Aorta (tissue), 5 donors: ENCODE measurements around the gene FAM9C. TPM values are rescaled to one million over a fixed set of nuclear protein-coding genes. Genes with fewer than 3 reads are reported as not detected.

ENCODE experiments used
- ATAC-seq: fragments of 200-7000 bp; cut with Tn5 transposase; one replicate; pipeline ENCODE4 v1.9.1; 2022; ENCODE audit warnings: moderate library complexity; ENCODE audit not compliant: low FRiP score
- DNase-seq, 2 donors: peaks; one replicate each; pipeline ENCODE4 v3.0.0-alpha.2; 2020
- H3K27ac ChIP-seq, 2 donors: one replicate each; pipeline ENCODE4 v1.5.1; 2013; ENCODE audit warnings: low read length in 2 of 2, mild to moderate bottlenecking in 2 of 2, moderate library complexity in 2 of 2, control low read depth in 1 of 2, inconsistent platforms in 1 of 2, low read depth in 1 of 2
- H3K27me3 ChIP-seq, 2 donors: one replicate each; pipeline ENCODE4 v1.6.1; 2013; ENCODE audit warnings: control low read depth in 1 of 2, low read length in 1 of 2, mild to moderate bottlenecking in 1 of 2, moderate library complexity in 1 of 2; ENCODE audit not compliant: insufficient read depth in 2 of 2, control insufficient read depth in 1 of 2
- H3K36me3 ChIP-seq, 2 donors: one replicate each; pipeline ENCODE4 v1.6.1; 2013; ENCODE audit warnings: control low read depth in 1 of 2, low read length in 1 of 2, mild to moderate bottlenecking in 1 of 2; ENCODE audit not compliant: insufficient read depth in 2 of 2, control insufficient read depth in 1 of 2
- H3K4me1 ChIP-seq, 2 donors: one replicate each; pipeline ENCODE4 v1.6.1; 2013; ENCODE audit warnings: low read length in 2 of 2, control low read depth in 1 of 2, mild to moderate bottlenecking in 1 of 2, moderate library complexity in 1 of 2; ENCODE audit not compliant: insufficient read depth in 2 of 2, control insufficient read depth in 1 of 2
- H3K4me3 ChIP-seq, 2 donors: one replicate each; pipeline ENCODE4 v1.5.1; 2013; ENCODE audit warnings: low read length in 2 of 2, control low read depth in 1 of 2, mild to moderate bottlenecking in 1 of 2
- H3K9me3 ChIP-seq: one replicate; pipeline ENCODE4 v1.6.1; 2013; ENCODE audit warnings: mild to moderate bottlenecking, low read length; ENCODE audit not compliant: control insufficient read depth
- WGBS, 2 donors: extraction: QIAGEN DNeasy Blood & Tissue Kit; methylation state at CpG; one replicate each; pipeline ENCODE4 v1.1.7; 2013; 5-methylcytosine and 5-hydroxymethylcytosine counted together
- intact Hi-C, 2 donors: fragments of 100-400 bp; cut with DNase I; formaldehyde crosslinking; loops; one replicate each; pipeline versions ENCODE4 v1.14.2 to v1.15.0; 2022
- polyA plus RNA-seq, 2 donors: library from polyadenylated mRNA; stranded (reverse); fragments of 200-250 nt; gene quantifications; one replicate each; pipeline ENCODE4 v1.2.3, GENCODE V29; 2013
- total RNA-seq, 2 donors: library from RNA; stranded (reverse); fragmentation: NEBNext Ultra II Directional; extraction: Animal tissue kit (Norgen Biotek cat#: 25700); gene quantifications; one replicate each; pipeline ENCODE4 v1.2.1, GENCODE V29; 2021
- donor health status: healthy with polysubstance abuse.
- donor health status: Bipolar disorder and iron deficiency.
- donor health status: DM: no; HTN: no; CAD: no.
- donor health status: DM: no; HTN: no; CAD: no.
- donor health status: DM: yes; HTN: yes; CAD: no.

Gene FAM9C
- total and polyA plus RNA-seq, 4 donors, result not detected

GRCh38 chrX:12993826-12994225 lies 50.6 kb downstream of the FAM9C start:
- 5 to 68% methylated on average over 1 of the region's 1 CpG for WGBS, 2 donors
- Histone ChIP-seq H3K27me3 (no peaks in the 10 kb centered on the region), H3K27ac (no peak overlapping the region), H3K4me3 (no peak overlapping the region), H3K36me3 (no peaks in the 10 kb centered on the region), H3K9me3 (no peaks in the 10 kb centered on the region), H3K4me1 (no peaks in the 10 kb centered on the region)
- DNase-seq (no peak), ATAC-seq (no peak)
- intact Hi-C loops, result no loop called here

DNA sequence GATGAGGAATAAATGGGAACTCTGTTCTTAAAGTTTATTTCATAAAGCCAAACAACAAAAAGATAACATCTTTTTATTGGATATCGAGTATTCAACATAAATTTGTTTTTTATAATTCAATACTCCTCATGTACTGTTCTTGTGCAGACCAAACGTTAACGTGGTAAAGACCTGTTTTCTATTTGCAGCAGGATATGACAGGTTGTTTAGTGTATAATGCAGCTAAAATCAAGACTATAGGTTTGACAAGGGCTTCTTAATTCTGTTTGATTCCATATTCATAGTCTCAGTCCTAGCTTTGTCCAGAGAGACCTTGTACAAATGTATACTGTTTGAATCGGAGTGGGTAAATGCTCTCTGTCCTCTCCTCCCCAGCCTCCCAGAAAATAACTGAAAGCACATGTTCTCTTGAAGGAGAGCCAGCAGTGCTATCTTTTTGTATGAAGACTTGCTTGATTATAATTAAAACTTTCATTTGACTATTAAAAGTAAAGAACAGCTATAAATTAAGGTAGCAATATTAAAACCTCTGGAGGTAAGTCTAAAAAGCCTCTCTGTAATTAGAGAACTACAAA lies 51.8 kb downstream of the FAM9C start:
- H3K36me3 ChIP-seq, result no peaks in the 10 kb centered on the region
- no peak for DNase-seq
- no peaks in the 10 kb centered on the region for H3K9me3 ChIP-seq
- WGBS, 2 donors, result 30 to 48% methylated on average over 4 of the region's 4 CpGs
- H3K27ac ChIP-seq, result peak overlapping the region in 1 of 2 donors; percentile 57
- no peak for ATAC-seq
- intact Hi-C loops, result no loop called here
- H3K27me3 ChIP-seq, result no peaks in the 10 kb centered on the region
- H3K4me3 ChIP-seq, result no peak overlapping the region
- H3K4me1 ChIP-seq, result no peaks in the 10 kb centered on the region

GRCh38 chrX:12991575-12991974 lies 52.8 kb downstream of the FAM9C start:
- H3K4me1 ChIP-seq, result no peaks in the 10 kb centered on the region
- no peak overlapping the region for H3K4me3 ChIP-seq
- H3K27ac ChIP-seq, result no peak overlapping the region
- no peaks in the 10 kb centered on the region for H3K36me3 ChIP-seq
- DNase-seq (no peak), ATAC-seq (no peak)
- 88 to 95% methylated on average over 3 of the region's 3 CpGs for WGBS, 2 donors
- intact Hi-C loops, result no loop called here
- no peaks in the 10 kb centered on the region for H3K27me3 ChIP-seq
- H3K9me3 ChIP-seq, result no peaks in the 10 kb centered on the region

DNA sequence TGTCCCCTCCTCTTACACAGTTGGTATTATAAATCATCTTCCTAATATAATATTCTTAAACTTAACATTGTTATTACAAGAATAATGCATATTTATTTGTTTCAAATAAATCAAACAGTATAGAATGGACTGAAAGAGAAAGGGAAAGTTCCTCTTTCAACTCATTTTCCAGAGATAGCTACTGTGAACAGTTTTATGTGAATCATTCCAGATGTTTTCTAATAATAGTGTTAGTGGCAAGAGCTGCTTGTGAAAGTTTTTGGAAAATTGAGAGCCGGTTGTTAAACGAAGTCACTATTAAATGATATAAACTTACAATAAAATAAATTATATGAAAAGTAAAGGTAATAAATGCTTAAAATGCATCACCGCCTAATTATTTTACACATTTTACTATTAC lies 55.0 kb downstream of the FAM9C start:
- 35 to 62% methylated on average over 3 of the region's 3 CpGs for WGBS, 2 donors
- ATAC-seq, result no peak
- Histone ChIP-seq H3K27me3 (no peaks in the 10 kb centered on the region), H3K36me3 (no peaks in the 10 kb centered on the region), H3K27ac (no peak overlapping the region), H3K9me3 (no peaks in the 10 kb centered on the region), H3K4me1 (no peaks in the 10 kb centered on the region), H3K4me3 (no peak overlapping the region)
- intact Hi-C loops, result no loop called here
- no peak for DNase-seq

- Histone ChIP-seq H3K4me1 (no peaks in the 10 kb centered on the region), H3K4me3 (no peak overlapping the region), H3K36me3 (no peaks in the 10 kb centered on the region), H3K9me3 (no peaks in the 10 kb centered on the region), H3K27ac (no peak overlapping the region), H3K27me3 (no peaks in the 10 kb centered on the region)
- ATAC-seq (no peak), DNase-seq (no peak)
- 7 to 29% methylated on average over 7 of the region's 7 CpGs for WGBS, 2 donors
- intact Hi-C loops, result no loop called here
Observed at GRCh38 chrX:12988797-12989196, 55.6 kb downstream of the FAM9C start.

- 78 to 89% methylated on average over 8 of the region's 8 CpGs for WGBS, 2 donors
- H3K9me3 ChIP-seq, result no peaks in the 10 kb centered on the region
- ATAC-seq (no peak), DNase-seq (no peak)
- no peaks in the 10 kb centered on the region for H3K4me1 ChIP-seq
- intact Hi-C loops, result no loop called here
- no peak overlapping the region for H3K27ac ChIP-seq
- no peaks in the 10 kb centered on the region for H3K36me3 ChIP-seq
- H3K4me3 ChIP-seq, result no peak overlapping the region
- H3K27me3 ChIP-seq, result no peaks in the 10 kb centered on the region
Observed at GRCh38 chrX:12987900-12988594, 56.4 kb downstream of the FAM9C start.

GRCh38 chrX:12987340-12987739 lies 57.1 kb downstream of the FAM9C start:
- no peaks in the 10 kb centered on the region for H3K36me3 ChIP-seq
- ATAC-seq, result no peak
- H3K27me3 ChIP-seq, result no peaks in the 10 kb centered on the region
- H3K9me3 ChIP-seq, result no peaks in the 10 kb centered on the region
- no peak for DNase-seq
- H3K27ac ChIP-seq, result no peak overlapping the region
- WGBS, 2 donors, result 88 to 91% methylated on average over 6 of the region's 6 CpGs
- H3K4me3 ChIP-seq, result no peak overlapping the region
- no peaks in the 10 kb centered on the region for H3K4me1 ChIP-seq
- intact Hi-C loops, result no loop called here

- Histone ChIP-seq H3K4me1 (no peaks in the 10 kb centered on the region), H3K9me3 (no peaks in the 10 kb centered on the region), H3K36me3 (no peaks in the 10 kb centered on the region), H3K27me3 (no peaks in the 10 kb centered on the region), H3K27ac (no peak overlapping the region), H3K4me3 (no peak overlapping the region)
- WGBS, 2 donors, result 77 to 81% methylated on average over 2 of the region's 2 CpGs
- DNase-seq (no peak), ATAC-seq (no peak)
- intact Hi-C loops, result no loop called here
Observed at GRCh38 chrX:12986886-12987285, 57.5 kb downstream of the FAM9C start.

GRCh38 chrX:12986164-12986779 lies 58.1 kb downstream of the FAM9C start:
- Histone ChIP-seq H3K27ac (no peak overlapping the region), H3K4me3 (no peak overlapping the region), H3K27me3 (no peaks in the 10 kb centered on the region), H3K9me3 (no peaks in the 10 kb centered on the region), H3K4me1 (no peaks in the 10 kb centered on the region), H3K36me3 (no peaks in the 10 kb centered on the region)
- intact Hi-C loops, result no loop called here
- 66 to 73% methylated on average over 4 of the region's 4 CpGs for WGBS, 2 donors
- DNase-seq, result no peak
- ATAC-seq, result no peak
